ENCODE measurements around the gene AIF1.
"Not testable (repeated sequence)": the region's sequence is repeated elsewhere in the genome, so short reads cannot be mapped to it uniquely, and the experiment has no call there.

The AIF1 gene

GRCh38 chr6:31580807-31581433 lies 34.1 kb upstream of the AIF1 start:
- DNase-seq: peak; percentile 93

- DNase-seq: no peak
Measured at GRCh38 chr6:31581434-31582229, 33.4 kb upstream of the AIF1 start.

GRCh38 chr6:31582230-31582643 lies 32.8 kb upstream of the AIF1 start, which contains the start of gene LTB:
Gene LTB (minus strand): TSS chr6:31582424. CDS start chr6:31582417, 7 bp downstream.
- peak; percentile 77 for DNase-seq

GRCh38 chr6:31585491-31585890 lies 29.5 kb upstream of the AIF1 start:
- DNase-seq: no peak

- DNase-seq: no peak
Measured at GRCh38 chr6:31586008-31586407, 29.0 kb upstream of the AIF1 start, which contains the start of gene LST1. Gene LST1 (plus strand): TSS chr6:31586277. CDS start chr6:31587300, 1,023 bp downstream.

GRCh38 chr6:31586599-31587281 lies 28.3 kb upstream of the AIF1 start:
- DNase-seq: peak; percentile 43

- no peak for DNase-seq
Measured at GRCh38 chr6:31587791-31588777, 26.9 kb upstream of the AIF1 start.

GRCh38 chr6:31588871-31589650 lies 26.0 kb upstream of the AIF1 start:
- DNase-seq: no peak

GRCh38 chr6:31590691-31591090 lies 24.3 kb upstream of the AIF1 start:
- not testable (repeated sequence) for DNase-seq

- DNase-seq: no peak
Measured at GRCh38 chr6:31592396-31592771, 22.6 kb upstream of the AIF1 start.

GRCh38 chr6:31597006-31597405 lies 18.0 kb upstream of the AIF1 start:
- no peak for DNase-seq

- no peak for DNase-seq
Measured at GRCh38 chr6:31607317-31607716, 7.7 kb upstream of the AIF1 start.

GRCh38 chr6:31609519-31610406 lies 5.3 kb upstream of the AIF1 start:
- no peak for DNase-seq

GRCh38 chr6:31610968-31611367 lies 4.1 kb upstream of the AIF1 start:
- DNase-seq: no peak

- no peak for DNase-seq
Measured at GRCh38 chr6:31614075-31614619, 887 bp upstream of the AIF1 start.

- DNase-seq: no peak
Measured at GRCh38 chr6:31615748-31616147, 714 bp downstream of the AIF1 start.

- DNase-seq: no peak
Measured at GRCh38 chr6:31617010-31617409, 2.0 kb downstream of the AIF1 start.

- peak; percentile 96 for DNase-seq
Measured at GRCh38 chr6:31619805-31620585, 5.0 kb downstream of the AIF1 start.

GRCh38 chr6:31620586-31621319 lies 5.7 kb downstream of the AIF1 start, which contains the start of gene PRRC2A:
Gene PRRC2A (plus strand): TSS chr6:31620715. CDS start chr6:31622790, 2,075 bp downstream.
- peak; percentile 95 for DNase-seq
